Measurements from ENCODE around the gene MMP14. TPM values are rescaled to one million over a fixed set of nuclear protein-coding genes. Genes with fewer than 3 reads are reported as not detected.

The MMP14 gene
- total RNA-seq, 6 experiments from 2014 or later = 8.7 to 26.0 (median 12.8) TPM

- peaks cover 0 to 8% (median 1%) of the 10 kb centered on the region in 4 donors for H3K36me3 ChIP-seq
- H3K27me3 ChIP-seq = no peaks in the 10 kb centered on the region
- no peak overlapping the region for H3K4me3 ChIP-seq
- no peaks in the 10 kb centered on the region for H3K9me3 ChIP-seq
- ATAC-seq (no peak), DNase-seq (peak in 1 of 3 donors; percentile 27)
- no peaks in the 10 kb centered on the region for H3K4me1 ChIP-seq
- H3K27ac ChIP-seq = peak overlapping the region in 1 of 3 donors; percentile 65
- TF ChIP-seq CTCF (IDR thresholded peaks at IDR 0.05) = no peak
- TF ChIP-seq POLR2A (IDR thresholded peaks at IDR 0.05) = no peak
- intact Hi-C loops (cut with DNase I) = no loop called here
- 41% methylated on average over 6 of the region's 14 CpGs for WGBS (ENCODE audit: insufficient coverage, low coverage, low lambda C conversion rate, missing lambda C conversion rate)
Measured at GRCh38 chr14:22847661-22848341, 11.4 kb downstream of the MMP14 start.

GRCh38 chr14:22848351-22849164, 12.2 kb downstream of the MMP14 start:
- WGBS (ENCODE audit: insufficient coverage, low coverage, low lambda C conversion rate, missing lambda C conversion rate) = 51% methylated on average over 9 of the region's 12 CpGs
- TF ChIP-seq CTCF (IDR thresholded peaks at IDR 0.05) = no peak
- no peak for TF ChIP-seq POLR2A (IDR thresholded peaks at IDR 0.05)
- Histone ChIP-seq H3K27ac (peak overlapping the region in 1 of 3 donors; percentile 65), H3K4me3 (no peak overlapping the region), H3K4me1 (no peaks in the 10 kb centered on the region), H3K27me3 (no peaks in the 10 kb centered on the region), H3K9me3 (no peaks in the 10 kb centered on the region), H3K36me3 (peaks cover 0 to 8% (median 0%) of the 10 kb centered on the region in 4 donors)
- intact Hi-C loops (cut with DNase I) = no loop called here
- peak; percentile 8 to 23 (median 12) for ATAC-seq
- peak in 1 of 3 donors; percentile 59 for DNase-seq

GRCh38 chr14:22849212-22849819, 12.9 kb downstream of the MMP14 start:
- intact Hi-C loops (cut with DNase I) = no loop called here

More at GRCh38 chr14:22849212-22849819, 12.9 kb downstream of the MMP14 start:
- Histone ChIP-seq H3K27me3 (no peaks in the 10 kb centered on the region), H3K4me1 (no peaks in the 10 kb centered on the region), H3K27ac (peak overlapping the region in 1 of 3 donors; percentile 47), H3K36me3 (peaks cover 0 to 6% (median 0%) of the 10 kb centered on the region in 4 donors), H3K4me3 (no peak overlapping the region), H3K9me3 (no peaks in the 10 kb centered on the region)
- WGBS (ENCODE audit: insufficient coverage, low coverage, low lambda C conversion rate, missing lambda C conversion rate) = 76% methylated on average over 7 of the region's 19 CpGs
- ATAC-seq (no peak), DNase-seq (peak in 1 of 3 donors; percentile 45)
- TF ChIP-seq POLR2A (IDR thresholded peaks at IDR 0.05) = no peak
- no peak for TF ChIP-seq CTCF (IDR thresholded peaks at IDR 0.05)
